HG03558 (cell line): Measurements from ENCODE around the gene AGA.
A peak's percentile ranks its signal among the peaks of the same experiment; 100 is the strongest.

ENCODE experiments used
- ATAC-seq: cut with Tn5 transposase; IDR thresholded peaks from one replicate; pipeline ENCODE4 v1.9.1; 2021; ENCODE audit warnings: moderate number of reproducible peaks; ENCODE audit not compliant: unreplicated experiment; ENCODE audit errors: extremely low read depth

Gene AGA

DNA sequence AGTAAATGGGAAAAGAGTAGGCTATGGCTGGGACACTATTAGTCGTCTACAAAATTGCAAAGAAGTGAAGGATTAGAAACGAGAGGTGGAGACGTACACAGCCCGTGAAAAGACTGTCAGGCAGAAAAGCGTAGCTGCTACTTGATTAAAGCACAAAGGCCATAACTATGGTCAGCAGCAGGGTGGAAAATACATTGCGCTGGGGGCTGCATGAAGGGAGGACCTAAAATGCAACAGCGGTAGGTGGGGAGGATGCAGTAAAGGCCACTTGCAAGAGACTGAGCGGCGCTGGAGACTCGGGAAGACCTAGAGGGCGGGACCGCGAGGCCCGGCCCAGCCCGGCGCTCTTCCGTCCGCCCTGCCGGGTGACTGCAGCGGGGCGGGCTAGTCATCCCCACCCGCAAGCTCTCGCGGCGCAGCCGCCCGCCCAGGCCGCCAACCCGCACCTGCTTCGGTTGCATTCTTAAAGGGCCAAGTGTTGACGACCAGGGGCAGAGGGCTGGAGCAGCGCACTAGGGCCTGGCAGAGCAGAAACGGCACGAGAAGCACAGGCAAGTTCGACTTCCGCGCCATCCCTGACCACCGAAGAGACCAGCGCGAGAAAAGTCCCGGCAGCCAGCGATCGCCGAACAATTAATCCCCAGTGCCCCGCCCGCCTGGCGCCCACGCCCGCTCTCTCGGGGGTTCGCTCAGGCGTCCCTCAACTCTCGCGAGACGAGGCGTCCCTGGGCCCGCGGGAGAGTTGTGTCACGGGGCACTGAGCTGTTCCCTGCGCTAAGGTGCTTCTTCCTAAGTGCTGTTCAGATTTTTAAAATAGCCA, at the start of gene AGA:
Gene AGA, minus strand, starts transcription at position 635 of the 820 bp plus-strand sequence. Its CDS starts 62 bp downstream, at position 573.
- ATAC-seq, result peak; percentile 77

DNA sequence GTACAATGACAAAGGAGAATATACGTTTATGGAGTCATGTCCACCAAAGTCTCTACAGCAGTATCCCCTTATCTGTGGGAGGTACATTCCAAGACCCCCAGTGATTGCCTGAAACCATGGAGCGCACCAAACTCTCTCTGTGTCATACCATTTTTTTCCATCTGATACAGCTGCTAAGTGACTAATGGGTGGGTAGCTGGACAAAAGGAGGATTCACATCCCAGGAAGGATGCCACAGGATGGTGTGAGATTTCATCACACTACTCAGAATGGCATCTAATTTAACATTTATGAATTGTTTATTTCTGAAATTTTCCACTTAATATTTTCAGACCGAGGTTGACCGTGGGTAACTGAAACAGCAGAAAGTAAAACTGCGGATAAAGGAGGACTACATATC, 49.8 kb upstream of the AGA start:
- no peak for ATAC-seq

DNA sequence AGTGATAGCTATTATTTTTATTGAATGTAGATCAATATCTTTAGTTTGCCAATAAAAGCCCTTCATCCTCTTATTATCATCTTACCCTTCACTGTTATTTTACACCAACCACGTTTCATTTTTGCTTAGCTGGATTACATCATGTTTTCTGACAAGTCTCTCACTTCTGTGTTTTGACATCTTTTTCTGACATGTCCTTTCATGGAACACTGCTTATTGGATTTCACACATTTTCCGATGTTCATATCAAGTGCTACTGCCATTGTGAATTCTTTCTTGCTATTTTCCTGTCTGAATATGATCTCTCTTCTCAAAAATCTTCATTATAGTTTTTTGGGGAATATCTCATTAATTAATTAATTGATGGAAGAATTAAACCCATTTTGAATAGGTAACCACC, 48.5 kb upstream of the AGA start:
- ATAC-seq, result no peak

DNA sequence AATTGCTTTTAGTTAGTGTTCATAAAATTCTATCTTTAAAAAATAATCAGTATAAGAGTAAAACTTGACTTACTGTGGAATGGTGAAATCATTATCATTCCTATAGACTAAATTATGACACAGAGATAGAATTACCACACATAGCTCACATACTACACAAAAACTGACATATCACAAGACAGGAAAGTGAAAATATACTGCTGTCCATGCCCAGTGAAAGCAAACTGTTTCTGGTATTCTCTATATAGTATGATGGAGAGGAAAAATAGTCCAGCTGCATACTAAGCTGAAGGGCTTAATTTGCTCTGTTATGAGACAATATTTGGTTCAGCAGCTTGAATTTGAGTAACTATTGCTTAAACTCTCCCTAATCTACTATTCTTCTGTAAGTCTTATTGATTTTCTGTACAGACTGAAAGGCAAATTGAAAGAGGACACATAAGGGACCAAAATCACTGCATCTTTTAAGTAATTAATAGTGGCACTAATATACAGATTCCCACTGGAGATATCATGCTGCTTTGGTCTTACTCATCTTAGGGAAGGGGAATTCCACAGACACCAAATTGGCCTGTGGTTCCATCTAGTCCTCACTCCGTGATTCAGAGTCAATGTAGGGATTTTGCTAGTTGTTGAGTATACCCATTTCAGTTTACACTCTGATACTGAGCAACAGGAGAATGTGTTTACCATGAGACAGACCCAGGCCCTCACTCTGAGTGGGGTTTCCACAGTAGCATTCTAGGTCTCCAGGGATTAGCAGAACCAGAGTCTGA, 47.4 kb upstream of the AGA start:
- no peak for ATAC-seq

DNA sequence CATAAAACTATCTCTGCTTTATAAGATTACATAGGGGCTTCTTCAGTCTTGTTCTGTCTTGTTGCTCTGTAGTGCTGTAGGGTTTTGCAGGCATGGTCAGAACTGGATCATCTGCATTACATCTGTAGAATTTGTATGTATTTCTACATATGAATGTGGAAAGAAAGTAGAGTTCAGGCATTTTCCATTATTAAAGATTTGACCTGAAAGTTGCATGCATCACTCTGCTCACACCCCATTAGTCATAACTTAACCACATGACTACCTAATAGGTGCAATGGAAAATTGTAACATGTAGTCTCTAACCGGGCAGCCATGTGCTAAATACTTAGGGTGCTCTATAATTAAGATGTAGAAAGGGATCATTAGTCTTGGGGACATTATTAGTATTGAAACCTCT, 45.7 kb upstream of the AGA start:
- ATAC-seq, result no peak

DNA sequence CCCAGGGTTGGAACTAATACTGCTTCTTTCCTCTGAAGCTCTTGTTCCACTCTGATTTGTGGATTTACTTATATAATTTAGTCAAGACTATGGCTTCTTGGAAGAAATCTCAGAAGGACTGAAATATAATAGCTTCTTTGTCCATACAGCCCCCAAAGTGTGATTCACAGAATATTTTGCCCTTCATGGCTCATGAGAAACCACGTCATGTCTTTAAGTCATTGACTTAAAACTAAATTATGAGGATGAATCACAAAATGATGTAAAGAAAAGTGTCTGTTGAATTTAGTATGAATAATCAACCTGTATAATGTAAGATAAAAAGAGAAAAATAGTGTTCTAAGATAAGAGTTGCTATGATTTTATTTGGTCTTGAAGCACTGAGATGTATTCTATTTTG, 43.3 kb upstream of the AGA start:
- no peak for ATAC-seq

DNA sequence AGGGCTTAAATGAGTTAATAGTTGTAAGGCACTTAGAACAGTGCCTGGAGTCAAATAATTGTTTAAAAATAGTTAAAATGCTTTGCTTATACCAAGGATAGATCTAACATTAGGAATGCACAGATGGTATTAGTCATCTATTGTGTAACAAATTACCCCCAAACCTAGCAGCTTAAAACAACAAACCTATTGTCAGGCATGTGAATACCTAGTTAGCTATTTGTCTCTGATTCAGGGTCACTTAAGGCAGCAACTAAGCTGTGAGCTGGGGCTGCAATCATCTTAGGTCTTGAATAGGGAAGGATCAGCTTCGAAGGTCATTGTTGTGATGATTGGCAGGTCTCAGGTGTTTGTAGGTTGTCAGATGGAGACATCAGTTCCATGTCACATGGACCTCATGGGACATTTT, 42.4 kb upstream of the AGA start:
- no peak for ATAC-seq

DNA sequence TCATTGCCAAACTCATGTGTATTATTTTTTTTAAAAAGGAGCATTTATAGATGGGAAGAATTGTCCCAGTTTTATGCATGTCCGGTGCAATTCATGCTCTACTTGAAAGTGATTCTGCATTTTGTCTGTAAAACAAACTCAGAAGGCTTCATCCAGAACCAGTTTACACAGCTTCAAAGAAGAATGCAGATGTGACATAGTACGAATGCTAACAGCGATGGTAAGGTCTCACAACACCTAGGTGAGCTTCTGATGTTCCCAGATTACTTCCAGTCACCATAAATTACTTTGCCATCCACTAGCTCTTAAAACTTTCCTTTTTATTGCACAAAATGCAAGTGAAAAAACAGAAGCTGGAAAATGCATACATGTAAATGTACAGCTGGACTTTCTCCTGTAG, 41.5 kb upstream of the AGA start:
- ATAC-seq, result no peak

DNA sequence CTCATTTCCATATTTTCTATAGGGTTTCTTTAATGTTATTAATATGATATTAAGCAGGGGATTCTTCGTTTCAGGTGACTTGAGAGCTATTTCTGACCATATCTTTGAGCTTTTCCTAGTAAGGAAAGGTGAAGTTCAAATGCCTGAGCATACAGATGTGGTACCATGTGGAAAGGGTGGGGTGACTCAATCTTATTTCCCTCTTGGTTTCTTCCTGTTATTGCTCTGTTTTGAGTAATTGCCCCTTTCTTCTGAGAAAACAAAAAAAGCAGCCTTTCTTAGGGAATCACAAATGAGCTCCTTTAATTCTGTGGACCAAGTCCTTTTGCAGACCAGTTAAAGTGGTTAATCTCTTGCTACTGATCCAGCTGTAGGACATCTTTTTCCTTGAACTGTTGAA, 41.0 kb upstream of the AGA start:
- ATAC-seq, result no peak

DNA sequence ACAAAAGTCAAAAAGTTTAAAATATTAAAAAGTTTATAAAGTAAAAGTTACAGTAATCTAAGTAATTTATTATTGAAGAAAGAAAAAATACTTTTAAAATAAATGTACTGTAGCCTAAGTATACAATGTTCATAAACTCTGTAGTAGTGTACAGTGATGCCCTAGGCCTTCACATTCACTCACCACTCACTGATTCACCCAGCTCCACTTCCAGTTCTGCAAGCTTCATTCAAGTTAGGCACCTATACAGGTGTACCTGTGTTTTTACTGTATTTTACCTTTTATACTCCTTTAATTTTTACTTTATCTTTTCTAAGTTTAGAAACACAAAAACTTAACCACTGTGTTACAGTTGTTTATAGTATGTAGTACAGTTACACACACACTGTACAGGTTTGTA, 40.1 kb upstream of the AGA start:
- no peak for ATAC-seq

DNA sequence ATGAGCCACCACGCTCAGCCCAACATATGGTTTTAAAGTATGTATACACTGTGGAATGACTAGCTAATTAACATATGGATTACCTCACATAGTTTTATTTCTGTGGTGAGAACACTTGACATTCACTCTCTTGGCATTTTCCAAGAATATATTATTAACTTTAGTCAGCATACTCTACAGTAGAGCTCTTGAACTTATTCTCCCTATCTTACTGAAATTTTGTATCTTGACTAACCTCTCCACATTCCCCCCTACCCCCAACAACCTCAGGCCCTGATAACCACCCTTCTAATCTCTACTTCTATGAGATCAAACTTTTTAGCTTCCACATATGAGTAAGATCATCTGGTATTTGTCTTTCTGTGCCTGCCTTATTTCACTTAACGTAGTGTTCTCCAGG, 38.6 kb upstream of the AGA start:
- ATAC-seq, result no peak

DNA sequence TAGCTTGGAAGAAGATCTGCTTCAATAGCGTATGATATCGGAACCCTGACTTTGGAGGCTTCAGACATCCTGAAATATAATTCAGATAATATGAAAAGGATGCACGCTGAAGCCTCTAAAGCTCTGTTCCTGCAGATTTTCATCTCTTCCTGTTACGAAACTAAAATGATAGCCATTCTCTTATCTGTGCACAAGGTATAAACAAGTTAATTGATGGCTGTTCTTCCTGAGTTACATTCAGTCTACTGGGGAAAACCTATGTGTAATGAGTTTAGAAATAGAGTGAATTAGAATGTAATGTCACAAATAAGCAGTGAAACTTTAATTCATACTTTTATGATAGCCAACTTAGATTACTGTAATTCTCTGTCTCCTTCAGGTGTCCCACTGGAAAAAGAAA, 36.8 kb upstream of the AGA start:
- ATAC-seq, result no peak

DNA sequence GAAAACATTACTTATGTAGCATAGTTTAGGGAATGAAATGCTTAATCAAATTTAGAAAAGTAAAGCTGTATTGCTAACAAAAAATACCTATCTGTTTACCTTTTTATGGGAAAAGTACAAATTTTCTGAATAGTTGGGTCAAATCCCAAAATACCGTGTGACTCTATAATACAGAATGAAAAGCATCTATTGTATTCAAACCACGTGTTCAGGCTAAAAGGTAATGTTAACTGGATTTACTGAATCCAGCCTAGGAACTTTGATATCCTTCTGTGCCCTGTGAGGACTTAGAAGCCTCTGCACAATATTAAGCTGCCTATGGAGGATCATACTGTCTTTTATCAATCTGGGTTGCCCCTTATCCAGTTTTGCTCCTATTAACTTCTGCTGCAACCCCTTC, 36.3 kb upstream of the AGA start:
- no peak for ATAC-seq

DNA sequence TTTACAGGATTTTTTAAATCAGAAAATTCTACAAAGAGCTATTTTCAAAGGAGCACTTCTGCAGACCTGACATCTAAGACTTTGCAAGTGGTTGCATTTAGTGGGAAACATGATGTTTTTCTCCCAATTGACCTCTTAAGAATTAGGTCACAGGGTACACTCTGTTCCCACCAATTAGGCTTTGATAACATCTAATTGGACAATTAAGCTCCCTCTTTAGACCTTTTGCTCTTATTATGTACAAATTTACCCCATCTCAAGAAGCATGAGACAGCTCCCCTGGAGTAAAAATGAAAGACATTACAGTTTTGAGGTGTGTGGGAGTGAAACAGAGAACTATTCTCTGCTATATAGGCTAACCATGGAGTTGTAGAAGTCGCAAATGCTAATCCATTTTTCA, 31.8 kb upstream of the AGA start:
- no peak for ATAC-seq

DNA sequence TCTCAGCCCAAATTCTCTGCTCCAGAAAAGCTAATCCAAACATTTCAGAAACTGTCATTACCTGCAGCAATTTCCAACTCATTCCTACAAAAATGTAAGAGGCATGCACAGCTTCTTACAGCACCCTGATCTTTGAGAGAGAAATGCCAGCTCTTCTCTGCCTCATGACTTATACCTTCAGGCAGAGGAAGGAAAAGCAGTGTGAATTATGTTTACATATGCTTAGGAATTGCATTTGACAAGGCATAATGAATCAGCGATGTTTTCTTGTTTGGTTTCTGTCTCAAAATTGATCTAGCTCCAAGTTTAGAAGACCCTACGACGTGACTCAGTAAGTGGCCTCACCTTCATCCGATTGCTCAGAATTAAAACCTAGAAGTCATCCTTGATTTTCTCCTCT, 21.8 kb upstream of the AGA start:
- no peak for ATAC-seq

DNA sequence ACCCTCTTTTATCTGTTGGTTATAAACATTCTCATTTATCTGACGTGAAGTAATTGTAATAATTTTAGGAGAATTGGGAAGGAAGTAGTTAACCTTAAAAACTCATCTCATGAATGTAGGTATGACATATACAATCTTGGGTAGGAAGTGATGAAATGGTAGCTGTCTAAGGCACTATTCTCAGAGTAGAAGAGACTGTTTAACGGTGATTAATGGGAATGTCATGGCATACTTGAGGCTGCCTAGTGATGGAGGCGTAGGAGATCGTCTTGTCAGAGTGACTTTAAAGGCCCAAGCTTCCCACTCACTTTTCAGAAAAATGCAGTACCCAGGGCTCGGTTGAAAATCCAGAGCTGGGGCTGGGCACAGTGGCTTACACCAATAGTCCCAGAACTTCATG, 19.4 kb upstream of the AGA start:
- ATAC-seq, result no peak

DNA sequence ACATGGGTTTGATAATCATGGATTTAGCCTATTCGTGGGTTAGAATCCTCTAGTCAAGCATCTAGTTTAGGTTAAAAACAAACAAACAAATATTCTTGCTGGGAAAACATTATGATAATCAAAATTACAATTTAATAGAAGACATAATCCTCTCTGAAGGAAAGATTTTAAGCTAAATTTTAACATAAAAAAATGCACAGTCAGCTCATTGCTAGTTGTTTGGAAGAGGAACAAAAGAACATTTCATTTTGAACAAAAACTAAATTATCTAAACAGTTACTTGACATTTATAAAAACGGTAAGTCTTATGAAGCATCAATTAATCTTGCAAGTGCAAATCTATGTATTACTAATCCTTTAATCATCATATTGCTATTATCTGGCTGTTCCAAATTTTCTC, 18.2 kb upstream of the AGA start:
- no peak for ATAC-seq

DNA sequence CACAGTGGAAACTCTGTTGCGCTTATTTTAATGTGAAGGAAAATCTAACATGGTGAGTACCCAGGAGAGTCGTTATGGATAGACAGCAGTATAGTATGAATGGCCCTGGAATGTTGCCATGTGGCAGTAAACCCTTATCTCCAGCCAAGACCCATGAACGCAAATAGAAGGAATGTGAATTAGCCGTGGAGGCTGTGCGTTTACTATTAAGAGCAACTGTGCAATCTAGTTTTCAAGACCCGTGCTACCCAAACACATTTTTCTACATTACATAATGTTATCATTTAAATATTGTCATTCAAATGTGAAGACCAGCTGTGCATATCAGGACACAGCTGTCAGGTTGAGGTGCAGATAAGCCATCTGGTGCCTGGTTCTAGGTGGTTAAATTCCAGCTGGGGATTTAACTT, 13.3 kb upstream of the AGA start:
- no peak for ATAC-seq

DNA sequence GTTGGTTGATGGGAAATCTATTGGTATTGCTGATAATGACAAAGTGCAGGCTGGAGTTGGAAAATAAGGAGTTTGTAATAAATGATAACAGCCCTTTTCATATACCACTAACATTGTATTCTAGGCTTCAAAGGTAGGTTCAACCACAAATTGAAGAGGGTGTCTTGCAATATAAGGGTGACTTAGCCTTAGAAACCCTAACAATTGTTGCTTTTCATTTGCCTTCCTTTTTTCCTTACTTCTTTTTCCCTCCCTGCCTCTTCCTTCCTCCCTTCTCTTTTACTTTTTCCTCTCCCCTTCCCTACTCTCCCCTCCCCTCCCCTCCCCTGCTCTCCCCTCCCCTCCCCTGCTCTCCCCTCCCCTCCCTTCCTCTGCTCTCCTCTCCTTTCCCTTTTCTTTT, 10.9 kb upstream of the AGA start:
- ATAC-seq, result no peak

DNA sequence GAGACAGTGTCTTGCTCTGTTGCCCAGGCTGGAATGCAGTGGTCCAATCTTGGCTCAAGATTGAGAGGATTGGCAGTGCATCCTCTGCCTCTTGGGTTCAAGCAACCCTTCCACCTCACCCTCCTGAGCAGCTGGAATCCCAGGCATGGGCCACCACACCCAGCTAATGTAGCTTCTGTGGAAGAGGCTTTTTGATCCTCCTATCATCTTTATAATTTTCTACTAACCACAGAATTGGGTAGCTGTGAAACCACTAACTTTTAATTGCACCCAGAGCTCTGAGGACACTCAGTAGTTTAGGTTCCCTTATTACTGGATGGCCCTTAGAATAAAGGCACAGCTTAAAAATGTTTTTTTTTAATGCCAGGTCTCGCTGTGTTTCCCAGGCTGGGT, 8.9 kb upstream of the AGA start:
- ATAC-seq, result no peak

DNA sequence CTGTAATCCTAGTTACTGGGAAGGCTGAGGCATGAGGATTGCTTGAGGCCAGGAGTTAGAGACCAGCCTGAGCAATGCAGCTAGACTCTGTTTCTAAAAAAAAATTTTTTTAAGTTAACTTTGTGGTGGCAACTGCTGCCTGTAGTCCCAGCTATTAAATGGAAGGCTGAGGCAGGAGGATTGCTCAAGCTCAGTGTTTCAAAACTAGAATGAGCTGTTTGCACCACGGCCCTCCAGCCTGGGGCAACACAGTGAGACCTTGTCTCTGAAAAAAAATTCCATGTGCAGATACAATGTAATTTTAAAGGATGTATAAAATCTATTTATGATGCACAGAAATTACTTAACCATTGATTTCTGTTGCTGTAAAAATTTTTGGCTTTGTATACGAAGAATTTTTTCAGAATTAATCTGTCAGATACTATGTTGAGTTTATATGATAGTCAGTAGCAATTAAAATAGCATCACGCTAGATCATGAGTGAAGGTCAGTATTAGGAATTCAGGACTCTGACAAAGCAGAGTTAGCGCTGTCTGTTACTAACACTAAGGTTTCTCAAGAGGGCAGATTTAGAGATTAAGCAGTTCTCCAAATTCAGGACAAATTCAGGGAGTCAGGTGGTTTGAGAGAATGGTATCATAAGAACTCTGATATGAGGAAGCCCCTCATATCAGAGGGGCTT, 8.3 kb upstream of the AGA start:
- ATAC-seq, result no peak
